CD4-positive, alpha-beta T cell treated with Interleukin-6 at 100 ng/mL for 8 hours (primary cell): Measurements from ENCODE around the gene WTAP.
"Not testable (repeated sequence)": the region's sequence is repeated elsewhere in the genome, so short reads cannot be mapped to it uniquely, and the experiment has no call there.

ENCODE experiments used
- DNase-seq: peaks from one replicate; pipeline ENCODE4 v3.0.0-alpha.2; 2020; ENCODE audit warnings: mixed read lengths, low spot score

WTAP gene

DNA sequence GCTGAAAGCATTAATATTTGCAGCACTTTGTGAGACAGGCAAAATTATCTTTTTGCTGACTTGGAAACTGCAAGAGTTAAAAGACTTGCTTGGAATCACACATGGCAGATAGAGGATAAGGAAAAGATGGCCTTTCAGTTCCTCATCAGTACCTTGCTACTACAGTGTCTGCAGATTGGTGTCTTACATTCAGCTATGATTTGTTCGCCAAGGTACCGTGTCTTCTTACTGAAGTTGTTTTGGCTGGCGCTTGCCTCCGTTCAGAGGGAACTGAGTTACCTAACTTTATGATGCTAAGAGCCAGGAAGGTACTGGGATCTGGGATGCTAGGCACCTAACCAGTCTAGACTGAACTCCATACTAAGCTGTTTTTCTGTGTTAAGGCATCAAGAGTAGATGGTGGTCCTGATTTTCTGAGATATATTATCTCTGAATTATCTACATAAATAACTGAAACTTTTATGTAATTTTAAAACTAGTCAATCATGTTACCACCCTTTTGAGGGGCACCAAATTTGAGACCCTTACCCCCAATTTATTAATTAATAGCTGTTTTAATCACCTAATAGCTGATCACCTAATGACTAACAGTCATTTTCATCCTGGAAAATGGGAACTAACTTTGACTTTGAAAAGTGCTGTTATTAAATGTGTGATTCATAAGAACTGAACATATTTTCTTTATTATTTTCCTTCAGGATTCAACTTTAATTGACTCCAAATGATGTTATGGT is 2.5 kb downstream of the WTAP start:
- no peak for DNase-seq

DNA sequence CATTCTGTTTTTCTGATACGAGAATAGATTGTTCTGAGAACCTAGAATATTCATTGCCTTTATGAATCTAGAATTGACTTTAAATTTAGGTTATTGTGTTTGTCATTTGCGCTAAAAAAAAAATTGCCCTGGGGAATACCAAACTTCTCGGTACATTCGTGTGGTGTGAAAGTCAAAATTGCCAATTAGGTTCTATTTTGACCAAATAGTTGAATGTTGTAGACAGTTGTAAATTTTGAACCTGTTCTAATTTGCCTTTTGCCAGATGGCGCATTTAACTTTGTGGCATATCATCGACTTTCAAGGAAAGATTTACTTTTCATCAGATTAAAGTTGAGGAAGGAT is 3.0 kb downstream of the WTAP start:
- DNase-seq: no peak

DNA sequence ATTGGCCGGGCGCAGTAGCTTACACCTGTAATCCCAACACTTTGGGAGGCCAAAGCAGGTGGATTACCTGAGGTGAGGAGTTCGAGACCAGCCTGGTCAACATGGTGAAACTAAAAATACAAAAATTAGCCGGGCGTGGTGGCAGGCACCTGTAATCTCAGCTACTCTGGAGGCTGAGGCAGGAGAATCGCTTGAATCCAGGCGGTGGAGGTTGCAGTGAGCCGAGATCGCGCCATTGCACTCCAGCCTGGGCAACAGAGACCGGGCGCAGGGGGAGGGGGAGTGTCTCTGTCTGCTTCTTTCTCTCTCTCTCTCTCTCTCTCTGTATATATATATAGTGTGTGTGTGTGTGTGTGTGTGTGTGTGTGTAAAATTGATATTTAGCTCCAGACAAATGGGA is 5.2 kb downstream of the WTAP start:
- DNase-seq: not testable (repeated sequence)

DNA sequence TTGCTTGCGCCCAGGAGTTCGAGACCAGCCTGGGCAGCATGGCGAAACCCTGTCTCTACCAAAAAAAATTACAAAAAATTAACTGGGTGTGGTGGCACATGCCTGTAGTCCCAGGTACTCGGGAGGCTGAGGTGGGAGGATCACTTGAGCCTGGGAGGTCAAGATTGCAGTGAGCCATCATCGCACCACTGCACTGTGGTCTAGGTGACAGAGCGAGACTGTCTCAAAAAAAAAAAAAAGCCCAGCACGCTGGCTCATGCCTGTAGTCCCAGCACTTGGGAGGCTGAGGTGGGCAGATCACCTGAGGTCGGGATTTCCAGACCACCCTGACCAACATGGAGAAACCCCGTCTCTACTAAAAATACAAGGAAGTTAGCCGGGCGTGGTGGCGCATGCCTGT is 6.1 kb downstream of the WTAP start:
- DNase-seq: not testable (repeated sequence)

DNA sequence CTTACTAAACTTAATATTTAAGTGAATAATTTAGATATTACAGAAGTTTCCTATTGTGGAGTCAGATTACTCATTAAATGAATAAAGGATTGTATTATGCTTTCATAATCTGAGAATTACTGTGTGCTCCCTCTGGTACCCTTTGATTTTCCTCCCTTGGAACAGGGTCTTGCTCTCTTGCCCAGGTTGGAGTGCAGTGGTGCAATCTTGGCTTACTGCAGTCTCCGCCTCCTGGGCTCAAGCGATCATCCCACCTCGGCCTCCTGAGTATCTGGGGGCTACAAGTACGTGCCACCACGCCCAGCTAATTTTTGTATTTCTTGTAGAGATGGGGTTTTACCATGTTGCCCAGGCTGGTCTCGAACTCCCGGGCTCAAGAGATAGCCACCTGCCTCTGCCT is 9.6 kb downstream of the WTAP start:
- DNase-seq: no peak

DNA sequence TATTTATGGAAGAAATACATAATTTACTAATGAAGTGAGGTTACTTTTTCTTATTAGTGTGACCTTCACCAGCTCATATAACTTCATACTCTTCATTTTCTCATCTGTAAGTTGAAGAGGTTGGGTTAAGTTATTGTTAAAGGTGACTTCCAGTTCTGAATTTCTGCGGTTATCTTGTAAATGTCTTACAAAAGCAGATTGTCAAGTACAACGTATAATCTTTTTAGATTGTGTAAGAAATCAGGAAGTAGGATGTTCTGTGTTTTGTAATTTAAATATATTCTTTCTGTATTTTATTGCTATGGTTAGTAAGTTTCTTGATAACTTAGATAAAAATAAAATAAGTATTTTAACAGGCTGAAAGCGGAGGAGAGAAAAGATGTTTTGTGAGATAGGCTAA is 12.0 kb downstream of the WTAP start:
- no peak for DNase-seq

DNA sequence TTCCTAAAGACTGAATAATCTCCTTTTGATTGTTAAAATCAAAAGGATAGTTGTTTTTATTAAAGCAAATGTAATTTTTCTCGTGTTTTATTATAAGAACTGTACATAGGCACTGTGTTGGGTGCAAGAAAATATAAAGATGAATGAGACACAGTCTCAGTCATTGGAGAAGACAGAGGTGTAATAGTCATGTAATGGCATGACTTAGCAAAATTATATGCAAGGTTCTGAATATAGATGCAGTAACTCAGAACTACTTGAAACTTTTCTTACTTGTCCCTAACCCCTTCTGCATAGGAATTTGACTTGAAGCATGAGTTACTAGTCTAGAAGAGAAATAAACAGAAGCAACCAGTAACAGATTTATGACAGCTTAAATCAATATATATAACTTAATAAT is 14.9 kb downstream of the WTAP start:
- DNase-seq: no peak

DNA sequence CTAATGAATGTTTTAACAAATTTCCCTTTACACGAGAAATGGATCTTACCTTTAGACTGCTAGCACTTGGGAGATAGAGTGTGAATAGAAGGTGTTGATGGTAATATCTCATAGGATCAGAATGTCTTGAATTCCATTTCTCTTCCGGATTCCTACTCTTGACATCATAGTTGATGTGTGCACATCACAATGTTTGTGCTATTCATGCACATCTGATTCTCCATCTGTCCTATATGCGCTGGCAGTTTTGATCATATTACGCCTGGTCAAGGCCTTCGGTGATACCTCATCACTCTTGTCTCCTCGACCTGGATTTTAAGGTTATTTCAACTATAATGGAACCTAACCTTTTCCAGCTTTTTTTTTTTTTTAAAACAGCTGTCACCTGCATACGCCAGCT is 17.8 kb downstream of the WTAP start:
- DNase-seq: no peak

DNA sequence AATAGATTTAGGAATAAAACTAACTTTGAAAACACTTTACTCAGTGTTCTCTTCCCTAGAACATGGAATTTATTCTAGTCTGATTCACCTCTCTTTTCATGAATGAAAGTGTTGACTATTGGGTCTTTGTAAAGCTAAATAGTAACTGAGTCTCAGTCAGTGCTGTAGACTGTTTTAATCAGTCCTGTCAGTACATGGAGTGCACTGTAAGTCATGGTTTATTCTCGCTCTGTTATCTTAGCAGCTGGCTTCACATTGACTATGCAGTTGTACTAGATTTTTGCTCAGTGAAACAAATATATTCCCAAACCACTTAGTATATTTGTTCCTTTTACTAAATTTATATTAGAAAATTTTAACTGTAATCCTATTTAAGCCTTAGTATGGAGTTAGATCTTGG is 19.5 kb downstream of the WTAP start:
- DNase-seq: no peak

DNA sequence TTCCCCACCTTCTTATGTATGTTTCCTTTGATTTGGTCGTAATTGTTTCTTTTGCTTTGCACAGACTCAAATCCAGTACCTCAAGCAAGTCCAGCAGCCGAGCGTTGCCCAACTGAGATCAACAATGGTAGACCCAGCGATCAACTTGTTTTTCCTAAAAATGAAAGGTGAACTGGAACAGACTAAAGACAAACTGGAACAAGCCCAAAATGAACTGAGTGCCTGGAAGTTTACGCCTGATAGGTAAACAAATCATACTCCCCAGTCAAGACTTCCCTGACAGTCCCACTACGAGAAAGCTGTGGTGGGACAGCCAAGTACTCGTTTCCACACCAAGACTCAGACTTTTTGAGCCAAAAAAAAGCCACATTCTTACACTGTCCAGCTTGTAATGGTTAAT is 20.8 kb downstream of the WTAP start:
- not testable (repeated sequence) for DNase-seq

DNA sequence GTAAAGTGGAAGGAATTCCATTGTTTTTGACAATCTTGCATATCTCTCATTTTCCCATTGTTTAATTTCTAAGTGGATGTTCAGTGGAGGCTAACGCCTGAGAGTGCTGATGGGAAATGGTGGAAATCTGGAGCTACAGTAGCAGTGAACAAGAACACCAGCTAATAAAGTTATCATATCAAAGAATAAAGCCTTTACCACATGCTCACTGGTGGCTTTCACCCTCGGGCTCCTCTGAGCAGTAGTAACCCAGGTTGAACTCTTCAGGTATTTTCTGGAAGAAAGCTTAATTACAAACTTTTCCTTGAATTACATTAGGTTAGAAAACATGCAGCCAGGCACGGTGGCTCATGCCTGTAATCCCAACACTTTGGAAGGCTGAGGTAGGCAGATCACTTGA is 24.1 kb downstream of the WTAP start:
- no peak for DNase-seq

DNA sequence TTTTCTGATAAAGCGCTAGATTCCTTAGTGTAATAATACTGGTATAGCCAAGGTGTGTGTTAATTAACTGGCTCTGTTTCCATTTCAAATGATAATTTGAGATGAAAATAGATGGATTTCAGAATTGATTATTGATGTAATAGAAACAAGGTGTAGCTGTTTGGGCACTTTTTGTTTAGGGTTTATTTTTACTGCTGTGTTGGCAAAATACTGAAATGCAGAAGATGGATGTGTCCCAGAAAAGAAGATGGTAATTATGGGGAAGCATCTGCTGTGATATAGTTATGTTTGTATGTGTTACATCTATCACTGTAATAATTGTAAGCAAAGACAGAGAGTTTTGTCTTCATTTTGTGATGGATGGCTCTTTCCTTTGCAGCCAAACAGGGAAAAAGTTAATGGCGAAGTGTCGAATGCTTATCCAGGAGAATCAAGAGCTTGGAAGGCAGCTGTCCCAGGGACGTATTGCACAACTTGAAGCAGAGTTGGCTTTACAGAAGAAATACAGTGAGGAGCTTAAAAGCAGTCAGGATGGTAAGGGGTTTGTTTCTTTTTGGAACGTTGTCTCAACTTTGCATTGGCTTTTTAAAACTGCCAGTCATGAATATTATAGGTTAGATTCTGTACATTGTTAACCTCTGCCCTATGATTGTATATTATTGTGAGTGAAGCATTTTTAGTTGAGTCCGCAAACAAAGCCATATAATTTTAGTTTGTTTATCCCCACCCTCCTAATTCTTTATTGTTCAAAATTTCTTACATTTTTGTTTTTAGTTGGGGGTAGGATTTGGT is 26.0 kb downstream of the WTAP start:
- no peak for DNase-seq

DNA sequence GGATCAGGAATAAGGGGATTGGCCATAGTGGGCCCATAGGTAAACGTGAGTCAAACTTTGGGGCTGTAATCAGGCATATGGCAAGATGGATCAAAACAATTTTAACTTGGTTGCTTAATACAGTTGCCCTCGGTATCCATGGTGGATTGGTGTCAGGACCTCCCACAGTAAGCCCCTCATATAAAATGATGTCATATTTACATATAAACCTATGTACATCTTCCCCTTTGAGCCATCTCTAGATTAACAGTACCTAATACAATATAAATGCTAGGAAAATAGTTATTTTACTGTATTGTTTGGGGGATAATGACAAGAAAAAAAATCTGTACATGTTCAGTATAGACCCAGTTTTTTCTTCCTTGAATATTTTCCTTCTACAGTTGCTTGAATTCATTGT is 27.1 kb downstream of the WTAP start:
- DNase-seq: no peak

DNA sequence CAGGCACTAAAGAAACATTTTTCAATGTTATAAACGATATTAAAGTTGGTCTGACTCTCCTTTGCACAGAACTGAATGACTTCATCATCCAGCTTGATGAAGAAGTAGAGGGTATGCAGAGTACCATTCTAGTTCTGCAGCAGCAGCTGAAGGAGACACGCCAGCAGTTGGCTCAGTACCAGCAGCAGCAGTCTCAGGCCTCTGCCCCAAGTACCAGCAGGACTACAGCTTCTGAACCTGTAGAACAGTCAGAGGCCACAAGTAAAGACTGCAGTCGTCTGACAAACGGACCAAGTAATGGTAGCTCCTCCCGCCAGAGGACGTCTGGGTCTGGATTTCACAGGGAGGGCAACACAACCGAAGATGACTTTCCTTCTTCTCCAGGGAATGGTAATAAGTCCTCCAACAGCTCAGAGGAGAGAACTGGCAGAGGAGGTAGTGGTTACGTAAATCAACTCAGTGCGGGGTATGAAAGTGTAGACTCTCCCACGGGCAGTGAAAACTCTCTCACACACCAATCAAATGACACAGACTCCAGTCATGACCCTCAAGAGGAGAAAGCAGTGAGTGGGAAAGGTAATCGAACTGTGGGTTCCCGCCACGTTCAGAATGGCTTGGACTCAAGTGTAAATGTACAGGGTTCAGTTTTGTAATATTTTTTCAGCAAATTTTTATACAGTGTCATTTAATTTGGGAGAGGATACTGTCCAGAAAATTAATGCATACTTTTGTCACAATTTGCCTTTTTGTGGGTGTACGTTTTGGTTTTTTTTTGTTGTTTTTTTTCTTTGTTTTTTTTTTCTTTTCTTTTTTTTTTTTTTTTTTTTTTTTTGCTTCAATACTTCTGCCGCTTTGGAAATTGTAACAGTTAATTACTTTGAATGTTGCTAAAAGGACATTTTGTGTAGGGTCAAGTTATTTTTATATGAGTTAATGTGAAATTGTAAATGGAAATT is 27.9 kb downstream of the WTAP start:
- no peak for DNase-seq

DNA sequence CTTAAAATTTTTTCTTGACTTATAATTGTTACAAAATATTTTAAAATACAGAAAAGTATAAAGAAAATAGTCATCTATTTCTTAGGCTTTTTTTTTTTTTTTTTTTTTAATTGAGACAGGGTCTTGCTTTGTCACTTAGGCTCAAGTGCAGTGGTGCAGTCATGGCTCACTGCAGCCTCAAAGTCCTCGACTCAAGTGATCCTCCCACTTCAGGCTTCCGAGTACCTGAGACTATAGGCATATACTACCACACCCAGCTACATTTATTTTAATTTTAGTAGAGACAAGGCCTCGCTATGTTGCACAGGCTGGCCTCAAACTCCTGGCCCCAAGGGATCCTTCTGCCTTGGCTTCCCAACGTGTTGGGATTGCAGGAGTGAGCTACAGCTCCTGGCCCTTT is 29.2 kb downstream of the WTAP start:
- DNase-seq: no peak

DNA sequence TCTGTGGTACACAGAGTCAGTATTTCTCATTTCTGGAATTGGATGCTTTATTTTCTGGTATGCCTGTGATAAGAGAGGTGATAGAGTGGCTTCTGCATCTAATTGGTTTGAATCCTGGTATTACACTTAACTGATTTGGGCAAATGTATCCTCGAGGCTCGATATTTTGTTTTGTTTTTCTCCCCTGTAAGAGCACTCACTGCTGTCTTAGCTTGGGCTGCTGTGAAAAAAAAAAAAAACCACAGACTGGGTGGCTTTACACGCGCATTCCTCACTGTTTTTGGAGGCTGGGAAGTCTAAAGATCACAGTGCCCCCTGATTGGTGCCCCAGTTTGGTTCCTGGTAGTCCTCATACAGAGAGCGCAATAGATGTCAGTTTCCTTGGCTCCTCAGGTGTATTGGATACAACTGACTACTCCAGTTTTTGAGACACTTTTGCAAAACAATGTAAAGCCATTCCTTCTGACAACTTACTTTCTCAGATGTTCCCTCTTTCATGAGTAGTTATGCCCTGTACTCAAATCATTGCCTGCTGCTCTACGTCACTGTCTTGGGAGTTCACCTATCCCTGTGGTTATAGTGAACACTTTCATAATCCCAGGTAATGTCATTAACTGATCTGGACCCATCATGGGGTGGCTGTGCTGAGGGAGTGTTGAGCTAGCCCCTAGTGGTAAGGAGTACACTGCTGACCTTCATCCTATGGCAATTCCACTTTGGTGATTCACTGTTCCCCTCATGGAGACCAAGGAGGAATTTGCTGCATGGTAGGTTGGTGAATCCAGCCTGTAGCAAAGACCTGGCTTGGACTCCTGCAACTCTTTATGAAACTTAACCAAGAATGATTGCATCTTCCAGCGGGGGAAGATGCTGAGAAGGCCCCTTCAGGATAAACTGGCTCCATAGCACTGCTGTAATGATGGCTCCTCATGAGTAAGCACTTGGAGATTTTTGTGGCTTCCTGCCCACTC is 31.0 kb downstream of the WTAP start:
- DNase-seq: no peak

DNA sequence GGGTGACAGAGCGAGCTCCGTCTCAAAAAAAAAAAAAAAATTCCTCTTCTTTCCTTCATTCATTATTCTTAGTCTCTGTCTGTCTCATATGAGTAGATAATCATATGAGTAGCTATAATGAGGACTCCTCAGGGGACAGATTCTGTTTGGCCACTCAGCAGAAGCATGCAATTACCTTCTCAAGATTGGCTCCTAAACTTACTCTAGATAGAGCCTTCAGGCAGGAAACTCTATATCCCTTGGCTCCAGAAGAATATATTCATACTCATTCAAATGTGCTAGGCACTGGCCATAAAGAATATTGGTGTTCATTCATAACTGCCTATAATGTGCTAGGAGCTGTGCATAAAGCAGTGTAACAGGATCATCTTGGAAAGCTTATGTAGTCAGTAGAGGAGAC is 32.3 kb downstream of the WTAP start:
- DNase-seq: no peak

DNA sequence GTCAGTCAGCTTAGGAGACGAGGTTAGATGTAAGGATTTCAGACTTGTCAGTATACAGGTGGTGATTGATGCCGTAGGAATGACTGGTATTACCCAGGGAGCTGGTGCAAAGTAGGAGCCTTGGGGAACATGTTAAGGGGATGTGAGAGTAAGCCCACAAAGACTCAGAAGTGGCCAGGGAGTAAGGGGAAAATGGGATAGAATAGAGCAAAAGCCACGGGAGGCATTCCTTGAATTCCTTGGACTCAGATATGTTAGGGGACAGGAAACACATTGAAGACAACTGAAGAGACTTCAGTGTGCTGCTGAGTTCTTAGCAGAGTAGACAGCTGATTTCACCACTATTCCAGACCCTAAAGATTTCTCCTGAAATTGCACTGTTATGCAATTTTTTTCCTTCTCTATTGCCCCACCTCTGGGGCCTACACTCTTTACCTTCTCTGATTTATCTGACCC is 33.3 kb downstream of the WTAP start:
- DNase-seq: no peak

DNA sequence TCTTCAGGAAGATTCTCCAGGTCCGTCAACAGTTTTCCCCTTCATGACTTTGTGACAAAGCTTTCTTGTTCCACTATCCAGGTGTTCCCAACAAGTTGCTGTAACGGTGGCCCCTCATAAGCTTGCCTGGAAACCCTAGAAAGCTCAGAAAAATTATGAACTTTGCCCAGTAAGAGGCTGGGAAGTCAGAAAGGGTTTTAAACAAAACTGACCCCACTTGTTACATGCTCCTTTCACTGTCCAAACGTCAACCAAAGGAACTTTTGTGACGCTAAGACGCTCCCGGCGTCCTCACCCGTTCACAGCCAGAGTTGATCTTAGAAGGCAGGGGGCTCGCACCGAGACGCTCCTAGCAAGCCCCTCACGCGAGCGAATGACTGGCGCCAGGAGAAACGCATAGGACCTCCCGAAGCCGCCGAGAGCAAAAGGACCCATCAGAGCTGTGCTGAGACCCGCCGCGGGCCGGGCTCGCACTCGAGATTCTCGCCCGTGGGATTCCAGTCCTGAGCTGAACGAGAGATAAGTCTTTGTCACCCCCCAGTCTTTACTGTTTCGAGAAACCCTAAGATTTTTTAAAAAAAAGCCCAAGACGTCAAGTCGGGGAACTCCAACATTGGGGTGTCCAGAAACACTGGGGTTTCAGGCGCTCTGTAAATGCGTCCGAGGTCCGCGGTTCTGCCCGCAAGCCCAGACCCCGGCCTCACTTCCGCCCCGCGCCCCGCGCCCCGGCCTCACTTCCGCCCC is 34.0 kb downstream of the WTAP start:
- no peak for DNase-seq

DNA sequence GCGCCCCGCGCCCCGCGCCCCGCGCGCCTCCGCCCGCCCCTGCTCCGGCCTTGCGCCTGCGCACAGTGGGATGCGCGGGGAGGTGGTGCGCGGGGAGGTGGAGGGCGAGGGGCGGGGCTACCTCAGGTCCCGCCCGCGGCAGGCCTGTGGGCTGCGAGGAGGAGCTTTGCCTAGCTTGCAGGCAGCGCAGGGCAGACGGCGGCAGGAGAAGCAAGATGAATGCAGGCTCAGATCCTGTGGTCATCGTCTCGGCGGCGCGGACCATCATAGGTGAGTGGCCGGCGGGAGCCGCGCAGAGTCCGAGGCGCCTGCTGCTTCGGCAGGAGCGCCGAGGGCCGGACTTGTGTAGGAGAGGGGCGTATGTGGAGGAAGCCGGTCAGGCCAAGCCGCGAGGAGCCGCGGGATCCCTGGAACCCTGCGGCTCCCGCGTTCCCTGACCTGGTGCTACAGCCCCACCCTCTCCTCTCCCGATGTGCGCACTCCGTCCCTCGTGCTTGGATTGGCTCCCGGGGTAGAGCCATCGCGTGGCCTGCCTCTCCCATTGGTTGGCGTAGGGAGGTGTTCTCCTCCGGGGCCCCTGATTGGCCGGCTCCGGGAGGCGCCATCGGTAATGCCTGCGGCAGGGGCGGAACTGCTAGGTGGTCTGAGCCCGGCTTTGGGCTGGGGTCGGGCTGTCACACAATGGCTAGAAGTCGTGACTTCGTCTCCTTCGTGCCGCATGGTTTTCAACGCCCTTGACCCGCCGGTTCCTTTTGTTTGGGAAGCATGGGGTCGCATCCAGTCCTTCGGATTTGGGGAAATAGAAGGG is 34.8 kb downstream of the WTAP start, which contains the start of gene ACAT2:
Gene ACAT2 (plus strand): TSS at position 173 of the 808 bp plus-strand sequence. CDS start 43 bp downstream, at position 216.
- peak; percentile 94 for DNase-seq
